ENCODE measurements around the gene GPR142. TPM values are rescaled to one million over a fixed set of nuclear protein-coding genes. Genes with fewer than 3 reads are reported as not detected.

Gene GPR142
- total and polyA plus RNA-seq, 2 donors (not counting 3 experiments of a cell fraction or from before 2014, with no cell fraction given), result not detected

DNA sequence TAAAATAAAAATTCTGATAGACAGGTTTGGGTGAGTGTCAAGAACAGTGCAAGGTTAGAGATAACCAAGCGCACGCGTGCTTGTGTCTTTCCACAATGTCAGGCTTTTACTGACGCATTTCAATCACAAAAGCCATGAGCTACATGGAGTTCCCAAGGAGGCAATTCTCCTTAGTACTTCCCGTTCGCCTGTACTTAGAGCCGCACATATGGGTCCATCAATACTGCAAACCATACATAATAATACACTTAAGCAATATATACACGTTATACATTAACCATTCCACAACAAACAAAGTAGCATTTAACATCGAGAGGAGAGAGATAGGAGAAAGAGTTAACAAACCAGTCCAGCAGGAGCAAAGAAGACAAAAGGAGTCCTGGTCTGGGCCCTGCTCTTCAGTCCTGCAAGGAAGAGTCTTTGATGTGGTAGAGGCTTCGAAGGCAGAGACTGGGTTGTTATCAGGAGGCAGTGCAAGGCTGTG lies 52.7 kb downstream of the GPR142 start:
- no peak overlapping the region for H3K4me3 ChIP-seq (replicated peaks in 1 of 3; ENCODE audit: insufficient read depth in 1 of 3, low read depth in 1 of 3, low read length in 3 of 3)
- H4K20me1 ChIP-seq (replicated peaks; ENCODE audit: control insufficient read depth, extremely low read depth, insufficient read depth, low read length), result no peaks in the 10 kb centered on the region
- no peaks in the 10 kb centered on the region for H3K36me3 ChIP-seq (ENCODE audit: control insufficient read depth in 2 of 2, extremely low read depth in 1 of 2, insufficient read depth in 2 of 2, low read length in 2 of 2)
- H3K27me3 ChIP-seq (ENCODE audit: control insufficient read depth in 2 of 2, insufficient read depth in 2 of 2, low read length in 2 of 2), result no peaks in the 10 kb centered on the region
- H3K9me1 ChIP-seq (replicated peaks; ENCODE audit: control insufficient read depth, extremely low read depth, insufficient read depth, low read length), result no peaks in the 10 kb centered on the region
- POLR2A ChIA-PET, result no interaction called here
- DNase-seq (ENCODE audit: low read depth, low spot score) (no peak), FAIRE-seq (no peak)
- no peak overlapping the region for H2AFZ ChIP-seq (ENCODE audit: low read depth, low read length)
- no peaks in the 10 kb centered on the region for H3K4me1 ChIP-seq (ENCODE audit: control insufficient read depth, extremely low read depth, insufficient read depth, low read length)
- no peak overlapping the region for H3K4me2 ChIP-seq (ENCODE audit: insufficient read depth, low read length)
- intact Hi-C loops (cut with micrococcal nuclease) (no loop called here), dilution Hi-C loops (cut with MboI; ENCODE audit: extremely low pct_ligation_motif_present, low sequenced_read_pairs) (no loop called here)
- CTCF ChIA-PET, result no interaction called here
- no peaks in the 10 kb centered on the region for H3K79me2 ChIP-seq (ENCODE audit: control insufficient read depth, insufficient read depth, low read length)
- no peaks in the 10 kb centered on the region for H3K9me3 ChIP-seq (replicated peaks; ENCODE audit: control insufficient read depth, insufficient read depth, low read length)
- BruUV-seq (replicated peaks), result no TSS peak
- TF ChIP-seq EZH2 (IDR thresholded peaks at IDR 0.05; ENCODE audit: borderline replicate concordance, low read depth, low read length, severe bottlenecking) (no peak), POLR2A (IDR thresholded peaks at IDR 0.05; ENCODE audit: low read depth, low read length) (no peak), CTCF (IDR thresholded peaks at IDR 0.05; ENCODE audit: extremely low read depth in 1 of 2, insufficient read depth in 1 of 2, low read depth in 1 of 2, low read length in 2 of 2) (no peak), JUN (IDR thresholded peaks at IDR 0.05; ENCODE audit: borderline replicate concordance, insufficient read depth, insufficient read length, low read depth) (no peak), GATA2 (IDR thresholded peaks at IDR 0.05; ENCODE audit: insufficient read depth, insufficient read length, low read depth, low read length) (no peak), MYC (IDR thresholded peaks at IDR 0.05; ENCODE audit: low read depth, low read length) (no peak), POLR2AphosphoS5 (IDR thresholded peaks at IDR 0.05; ENCODE audit: insufficient read depth, low read depth, low read length) (no peak), FOS (IDR thresholded peaks at IDR 0.05; ENCODE audit: borderline replicate concordance, insufficient read depth, low read length) (no peak)
- TF ChIP-seq, protein P1, sequence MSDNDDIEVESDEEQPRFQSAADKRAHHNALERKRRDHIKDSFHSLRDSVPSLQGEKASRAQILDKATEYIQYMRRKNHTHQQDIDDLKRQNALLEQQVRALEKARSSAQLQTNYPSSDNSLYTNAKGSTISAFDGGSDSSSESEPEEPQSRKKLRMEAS (IDR thresholded peaks at IDR 0.05; ENCODE audit: insufficient read depth, insufficient read length), result no peak
- no peak overlapping the region for H3K9ac ChIP-seq (replicated peaks; ENCODE audit: extremely low read depth, insufficient read depth, low read length)
- H3K27ac ChIP-seq (ENCODE audit: insufficient read depth, low read depth, low read length), result no peak overlapping the region

Small RNA genes lying within 50 kb of the gene (small RNA-seq; reads per million reads assigned to genes)
- gene RNA5SP448 (ENCODE audit: insufficient read depth, insufficient read length, low read depth, low replicate concordance), result not detected

Other genes starting within 250 kb of the GPR142 start
- gene RPL38, start 163.8 kb upstream of the GPR142 start, total RNA-seq, result 1,006 and 1,060 TPM in 2 replicates
- 256 and 366 TPM in 2 replicates for gene RPL38, start 163.8 kb upstream of the GPR142 start, polyA plus RNA-seq
- 0.75 and 1.1 TPM in 2 replicates for gene TTYH2, start 153.9 kb upstream of the GPR142 start, total RNA-seq
- 1.7 and 2.0 TPM in 2 replicates for gene TTYH2, start 153.9 kb upstream of the GPR142 start, polyA plus RNA-seq
- not detected in 2 replicates for gene DNAI2, start 93.3 kb upstream of the GPR142 start, total RNA-seq
- gene DNAI2, start 93.3 kb upstream of the GPR142 start, polyA plus RNA-seq, result not detected in 2 replicates
- gene KIF19, start 41.3 kb upstream of the GPR142 start, total RNA-seq, result 0.21 and 0.84 TPM in 2 replicates
- 0.10 and 0.11 TPM in 2 replicates for gene KIF19, start 41.3 kb upstream of the GPR142 start, polyA plus RNA-seq
- not detected in 2 replicates for gene BTBD17, start 5.6 kb upstream of the GPR142 start, total RNA-seq
- not detected in 2 replicates for gene BTBD17, start 5.6 kb upstream of the GPR142 start, polyA plus RNA-seq
- not detected in 2 replicates for gene GPRC5C, start 64.6 kb downstream of the GPR142 start, total RNA-seq
- gene GPRC5C, start 64.6 kb downstream of the GPR142 start, polyA plus RNA-seq, result not detected in 2 replicates
- gene CD300A, start 99.1 kb downstream of the GPR142 start, total RNA-seq, result not detected in 2 replicates
- gene CD300A, start 99.1 kb downstream of the GPR142 start, polyA plus RNA-seq, result not detected in 2 replicates
- not detected in 2 replicates for gene CD300LB, start 164.0 kb downstream of the GPR142 start, total RNA-seq
- gene CD300LB, start 164.0 kb downstream of the GPR142 start, polyA plus RNA-seq, result not detected in 2 replicates
- not detected in 2 replicates for gene CD300C, start 178.6 kb downstream of the GPR142 start, total RNA-seq
- not detected in 2 replicates for gene CD300C, start 178.6 kb downstream of the GPR142 start, polyA plus RNA-seq
- not detected in 2 replicates for gene CD300H, start 200.0 kb downstream of the GPR142 start, total RNA-seq
- gene CD300H, start 200.0 kb downstream of the GPR142 start, polyA plus RNA-seq, result not detected in 2 replicates
- not detected in 2 replicates for gene CD300LD, start 224.8 kb downstream of the GPR142 start, total RNA-seq
- gene CD300LD, start 224.8 kb downstream of the GPR142 start, polyA plus RNA-seq, result not detected in 2 replicates